GM21423 (cell line): ENCODE results near the gene CDK5R1.
A peak's percentile ranks its signal among the peaks of the same experiment; 100 is the strongest.
"Not testable (repeated sequence)": the region's sequence is repeated elsewhere in the genome, so short reads cannot be mapped to it uniquely, and the experiment has no call there.

Experiments used
- ATAC-seq: cut with Tn5 transposase; IDR thresholded peaks from one replicate; pipeline ENCODE4 v1.9.1; 2021; ENCODE audit warnings: mild to moderate bottlenecking, moderate library complexity; ENCODE audit not compliant: unreplicated experiment

CDK5R1 gene

GRCh38 chr17:32486701-32487472 is at the start of gene CDK5R1:
Gene CDK5R1, plus strand, starts transcription at chr17:32486993. Its CDS starts 628 bp downstream, at chr17:32487621.
- peak; percentile 58 for ATAC-seq

- no peak for ATAC-seq
These were observed 46.1 kb upstream of the CDK5R1 start for GRCh38 chr17:32440722-32441121.

GRCh38 chr17:32441886-32442285 is 44.9 kb upstream of the CDK5R1 start:
- ATAC-seq = no peak

GRCh38 chr17:32443827-32444300 is 42.9 kb upstream of the CDK5R1 start:
- no peak for ATAC-seq

GRCh38 chr17:32444301-32445073 is 42.3 kb upstream of the CDK5R1 start, which contains the start of gene PSMD11:
Gene PSMD11, plus strand, starts transcription at chr17:32444510. Its CDS starts 14 bp downstream, at chr17:32444524.
- peak; percentile 89 for ATAC-seq

- no peak for ATAC-seq
These were observed 41.7 kb upstream of the CDK5R1 start for GRCh38 chr17:32445074-32445415.

GRCh38 chr17:32445497-32445896 is 41.3 kb upstream of the CDK5R1 start:
- no peak for ATAC-seq

- ATAC-seq = no peak
These were observed 40.8 kb upstream of the CDK5R1 start for GRCh38 chr17:32445971-32446370.

GRCh38 chr17:32446949-32447348 is 39.8 kb upstream of the CDK5R1 start:
- no peak for ATAC-seq

- no peak for ATAC-seq
These were observed 36.8 kb upstream of the CDK5R1 start for GRCh38 chr17:32449963-32450362.

- ATAC-seq = not testable (repeated sequence)
These were observed 36.4 kb upstream of the CDK5R1 start for GRCh38 chr17:32450379-32450778.

- no peak for ATAC-seq
These were observed 34.9 kb upstream of the CDK5R1 start for GRCh38 chr17:32451879-32452278.

- ATAC-seq = no peak
These were observed 34.5 kb upstream of the CDK5R1 start for GRCh38 chr17:32452281-32452680.

- no peak for ATAC-seq
These were observed 33.4 kb upstream of the CDK5R1 start for GRCh38 chr17:32453370-32453769.

- ATAC-seq = no peak
These were observed 28.4 kb upstream of the CDK5R1 start for GRCh38 chr17:32458371-32458770.

GRCh38 chr17:32460054-32460453 is 26.7 kb upstream of the CDK5R1 start:
- ATAC-seq = no peak

GRCh38 chr17:32461498-32461852 is 25.3 kb upstream of the CDK5R1 start:
- ATAC-seq = no peak

GRCh38 chr17:32461853-32462617 is 24.8 kb upstream of the CDK5R1 start:
- ATAC-seq = no peak

GRCh38 chr17:32463304-32463703 is 23.5 kb upstream of the CDK5R1 start:
- no peak for ATAC-seq

GRCh38 chr17:32464374-32464773 is 22.4 kb upstream of the CDK5R1 start:
- ATAC-seq = no peak

GRCh38 chr17:32467949-32468348 is 18.8 kb upstream of the CDK5R1 start:
- ATAC-seq = no peak
